ENCODE data around the gene ELF2. TPM values are rescaled to one million over a fixed set of nuclear protein-coding genes. Genes with fewer than 3 reads are reported as not detected.

Gene ELF2
- total RNA-seq, 1 donor from 2014 or later = 44.3 TPM

DNA sequence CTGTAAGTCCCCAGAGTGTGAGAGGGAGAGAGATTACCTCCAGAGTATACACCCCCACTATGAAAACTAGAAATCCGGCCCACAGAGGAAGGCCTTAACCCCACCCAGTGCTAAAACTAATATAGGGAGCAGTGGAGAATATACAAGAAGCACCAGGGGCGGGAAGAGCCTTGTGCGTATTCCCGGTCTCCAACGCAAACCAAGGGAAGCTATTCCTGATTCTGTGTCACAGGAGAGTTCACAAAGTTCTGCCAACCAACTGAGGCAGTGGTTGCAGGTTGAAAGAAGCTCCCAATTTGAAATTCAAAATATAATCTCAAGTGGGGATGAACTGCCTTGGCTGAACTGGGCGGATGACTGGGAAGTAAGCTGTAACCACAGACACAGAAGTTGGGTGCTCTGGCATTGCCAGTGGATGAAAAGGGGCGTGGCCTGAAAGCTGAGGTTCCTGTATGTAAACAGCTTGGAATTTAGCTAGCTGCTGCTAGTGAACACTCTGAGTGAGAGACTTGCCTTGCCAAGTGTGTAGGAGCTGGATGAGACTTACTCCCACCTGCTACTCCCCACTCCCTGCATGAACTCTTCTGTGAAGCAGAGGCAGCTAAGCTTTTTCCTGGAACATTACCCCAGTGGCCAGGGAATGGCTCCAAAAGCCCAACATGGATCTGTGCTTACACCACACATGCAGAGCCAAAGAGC is 32.7 kb downstream of the ELF2 start:
- DNase-seq (ENCODE audit: low spot score) = peak; percentile 43
- Histone ChIP-seq H3K27ac (no peak overlapping the region), H3K36me3 (no peaks in the 10 kb centered on the region), H3K27me3 (no peaks in the 10 kb centered on the region), H3K4me3 (no peak overlapping the region), H3K79me2 (ENCODE audit: low read depth) (peaks cover 85% of the 10 kb centered on the region), H3K4me1 (peaks cover 4% of the 10 kb centered on the region), H3K9ac (no peak overlapping the region), H3F3A (ENCODE audit: low read depth) (no peaks in the 10 kb centered on the region), H3K9me3 (ENCODE audit: low read depth) (no peaks in the 10 kb centered on the region), H3K4me2 (no peak overlapping the region), H4K20me1 (ENCODE audit: low read depth) (peaks cover 9% of the 10 kb centered on the region), H2AFZ (replicated peaks) (no peak overlapping the region)
- Mint-ChIP-seq H3K27ac (no peak overlapping the region), H3K9me3 (peaks cover 24% of the 10 kb centered on the region), H3K4me1 (no peaks in the 10 kb centered on the region), H3K36me3 (peaks cover 24% of the 10 kb centered on the region), H3K27me3 (ENCODE audit: insufficient read depth, low read depth) (peaks cover 3% of the 10 kb centered on the region), H3K4me3 (no peak overlapping the region)
- TF ChIP-seq, protein P1, sequence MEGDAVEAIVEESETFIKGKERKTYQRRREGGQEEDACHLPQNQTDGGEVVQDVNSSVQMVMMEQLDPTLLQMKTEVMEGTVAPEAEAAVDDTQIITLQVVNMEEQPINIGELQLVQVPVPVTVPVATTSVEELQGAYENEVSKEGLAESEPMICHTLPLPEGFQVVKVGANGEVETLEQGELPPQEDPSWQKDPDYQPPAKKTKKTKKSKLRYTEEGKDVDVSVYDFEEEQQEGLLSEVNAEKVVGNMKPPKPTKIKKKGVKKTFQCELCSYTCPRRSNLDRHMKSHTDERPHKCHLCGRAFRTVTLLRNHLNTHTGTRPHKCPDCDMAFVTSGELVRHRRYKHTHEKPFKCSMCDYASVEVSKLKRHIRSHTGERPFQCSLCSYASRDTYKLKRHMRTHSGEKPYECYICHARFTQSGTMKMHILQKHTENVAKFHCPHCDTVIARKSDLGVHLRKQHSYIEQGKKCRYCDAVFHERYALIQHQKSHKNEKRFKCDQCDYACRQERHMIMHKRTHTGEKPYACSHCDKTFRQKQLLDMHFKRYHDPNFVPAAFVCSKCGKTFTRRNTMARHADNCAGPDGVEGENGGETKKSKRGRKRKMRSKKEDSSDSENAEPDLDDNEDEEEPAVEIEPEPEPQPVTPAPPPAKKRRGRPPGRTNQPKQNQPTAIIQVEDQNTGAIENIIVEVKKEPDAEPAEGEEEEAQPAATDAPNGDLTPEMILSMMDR (IDR thresholded peaks at IDR 0.05) = no peak
- TF ChIP-seq EZH2phosphoT487 (IDR thresholded peaks at IDR 0.05) (no peak), EZH2 (IDR thresholded peaks at IDR 0.05) (no peak)

DNA sequence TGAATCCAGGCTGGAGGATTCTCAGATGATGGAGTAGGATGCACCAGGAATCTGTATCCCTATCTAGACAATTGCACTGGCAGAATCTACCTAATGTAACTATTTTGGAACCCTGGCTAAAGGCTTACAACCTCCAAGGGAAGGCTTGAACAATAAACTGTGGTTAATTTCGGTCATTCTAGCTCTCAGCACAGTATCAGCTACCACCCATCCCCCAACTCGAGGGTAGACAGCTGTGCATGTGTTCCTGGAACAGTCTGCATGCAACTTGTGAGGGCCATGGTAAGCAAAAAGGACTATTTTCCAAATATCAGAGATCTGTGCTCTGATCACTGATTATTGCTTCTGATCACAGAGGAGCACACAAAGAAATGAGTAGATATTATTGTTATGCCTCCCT is 34.0 kb downstream of the ELF2 start:
- H4K20me1 ChIP-seq (ENCODE audit: low read depth) = peaks cover 9% of the 10 kb centered on the region
- H3K36me3 Mint-ChIP-seq = peaks cover 20% of the 10 kb centered on the region
- no peak for DNase-seq (ENCODE audit: low spot score)
- H3K27me3 ChIP-seq = no peaks in the 10 kb centered on the region
- H3K79me2 ChIP-seq (ENCODE audit: low read depth) = peaks cover 76% of the 10 kb centered on the region
- H3F3A ChIP-seq (ENCODE audit: low read depth) = no peaks in the 10 kb centered on the region
- H3K4me3 Mint-ChIP-seq = no peak overlapping the region
- H3K9ac ChIP-seq = no peak overlapping the region
- no peak overlapping the region for H2AFZ ChIP-seq (replicated peaks)
- H3K27ac ChIP-seq = no peak overlapping the region
- no peaks in the 10 kb centered on the region for H3K36me3 ChIP-seq
- no peaks in the 10 kb centered on the region for H3K9me3 ChIP-seq (ENCODE audit: low read depth)
- peaks cover 4% of the 10 kb centered on the region for H3K4me1 ChIP-seq
- H3K4me1 Mint-ChIP-seq = no peaks in the 10 kb centered on the region
- H3K27ac Mint-ChIP-seq = no peak overlapping the region
- H3K27me3 Mint-ChIP-seq (ENCODE audit: insufficient read depth, low read depth) = peaks cover 3% of the 10 kb centered on the region
- TF ChIP-seq, protein P1 (IDR thresholded peaks at IDR 0.05) = no peak
- peaks cover 21% of the 10 kb centered on the region for H3K9me3 Mint-ChIP-seq
- H3K4me2 ChIP-seq = no peak overlapping the region
- no peak overlapping the region for H3K4me3 ChIP-seq

DNA sequence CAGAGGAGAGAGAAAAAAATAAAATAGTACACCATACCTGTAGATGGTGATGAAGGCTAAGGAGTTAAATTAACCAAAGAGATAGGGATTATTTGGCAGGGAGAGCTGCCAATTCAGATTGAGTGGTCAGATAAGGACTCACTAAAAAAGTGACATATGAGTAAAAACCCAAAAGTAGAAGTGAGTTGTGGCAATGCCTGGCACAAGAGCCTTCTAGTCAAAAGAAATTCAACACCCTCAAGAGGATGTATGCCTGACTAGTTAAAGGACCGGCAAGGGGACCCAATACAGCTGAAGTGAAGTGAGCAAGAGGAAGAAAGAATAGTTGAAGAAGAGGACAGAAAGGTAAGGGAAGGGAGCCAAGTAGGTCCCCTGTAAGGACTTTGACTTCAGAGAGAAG is 34.9 kb downstream of the ELF2 start:
- no peak overlapping the region for H3K4me3 ChIP-seq
- TF ChIP-seq EZH2phosphoT487 (IDR thresholded peaks at IDR 0.05) (no peak), EZH2 (IDR thresholded peaks at IDR 0.05) (no peak)
- TF ChIP-seq, protein P1 (IDR thresholded peaks at IDR 0.05) = no peak
- no peak for DNase-seq (ENCODE audit: low spot score)
- H3K36me3 ChIP-seq = peaks cover 8% of the 10 kb centered on the region
- H3K27ac ChIP-seq = no peak overlapping the region
- peaks cover 68% of the 10 kb centered on the region for H3K79me2 ChIP-seq (ENCODE audit: low read depth)
- no peak overlapping the region for H3K27ac Mint-ChIP-seq
- no peak overlapping the region for H3K9ac ChIP-seq
- no peaks in the 10 kb centered on the region for H3K4me1 Mint-ChIP-seq
- peaks cover 5% of the 10 kb centered on the region for H3F3A ChIP-seq (ENCODE audit: low read depth)
- H4K20me1 ChIP-seq (ENCODE audit: low read depth) = peaks cover 9% of the 10 kb centered on the region
- H3K27me3 ChIP-seq = no peaks in the 10 kb centered on the region
- H3K4me2 ChIP-seq = no peak overlapping the region
- H2AFZ ChIP-seq (replicated peaks) = no peak overlapping the region
- H3K9me3 ChIP-seq (ENCODE audit: low read depth) = no peaks in the 10 kb centered on the region
- peaks cover 26% of the 10 kb centered on the region for H3K36me3 Mint-ChIP-seq
- peaks cover 19% of the 10 kb centered on the region for H3K9me3 Mint-ChIP-seq
- peaks cover 3% of the 10 kb centered on the region for H3K27me3 Mint-ChIP-seq (ENCODE audit: insufficient read depth, low read depth)
- H3K4me1 ChIP-seq = peaks cover 4% of the 10 kb centered on the region
- H3K4me3 Mint-ChIP-seq = no peak overlapping the region
